Measurements from ENCODE around the gene SAMD3. TPM values are rescaled to one million over a fixed set of nuclear protein-coding genes. Genes with fewer than 3 reads are reported as not detected.
"Not testable (repeated sequence)": the region's sequence is repeated elsewhere in the genome, so short reads cannot be mapped to it uniquely, and the experiment has no call there.

The SAMD3 gene
- polyA plus RNA-seq (ENCODE audit: insufficient read length in 3 of 3), result under 1 TPM; 0.78 to 0.97 (median 0.96) TPM

- DNase-seq (ENCODE audit: low read depth in 3 of 3, low spot score in 2 of 3), result no peak
Measured at GRCh38 chr6:130222775-130223174, at the start of gene SAMD3. SAMD3 (minus strand) TSS chr6:130222951; CDS start chr6:130215273, 7,678 bp downstream.

- no peak for DNase-seq (ENCODE audit: low read depth in 3 of 3, low spot score in 2 of 3)
Measured at GRCh38 chr6:130269969-130270635, 47.4 kb upstream of the SAMD3 start.

DNA sequence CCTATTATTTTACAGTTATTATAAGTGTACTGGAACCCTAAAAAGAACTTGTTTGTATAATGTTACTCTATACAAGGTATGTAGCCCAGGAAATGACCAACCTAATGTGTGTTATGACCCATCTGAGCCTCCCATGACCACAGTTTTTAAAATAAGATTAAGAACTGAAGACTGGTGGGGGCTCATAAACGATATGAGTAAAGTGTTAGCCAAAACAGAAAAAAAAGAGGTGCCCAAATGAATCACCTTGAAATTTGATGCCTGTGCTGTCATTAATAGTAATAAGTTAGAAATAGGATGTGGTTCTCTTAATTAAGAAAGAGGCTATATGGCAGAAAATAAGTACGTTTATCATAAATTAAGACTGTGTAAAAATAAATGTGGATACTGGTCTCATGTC lies 42.8 kb upstream of the SAMD3 start:
- DNase-seq (ENCODE audit: low read depth in 3 of 3, low spot score in 2 of 3), result not testable (repeated sequence)

GRCh38 chr6:130262008-130262407 lies 39.3 kb upstream of the SAMD3 start:
- DNase-seq (ENCODE audit: low read depth in 3 of 3, low spot score in 2 of 3), result no peak

DNA sequence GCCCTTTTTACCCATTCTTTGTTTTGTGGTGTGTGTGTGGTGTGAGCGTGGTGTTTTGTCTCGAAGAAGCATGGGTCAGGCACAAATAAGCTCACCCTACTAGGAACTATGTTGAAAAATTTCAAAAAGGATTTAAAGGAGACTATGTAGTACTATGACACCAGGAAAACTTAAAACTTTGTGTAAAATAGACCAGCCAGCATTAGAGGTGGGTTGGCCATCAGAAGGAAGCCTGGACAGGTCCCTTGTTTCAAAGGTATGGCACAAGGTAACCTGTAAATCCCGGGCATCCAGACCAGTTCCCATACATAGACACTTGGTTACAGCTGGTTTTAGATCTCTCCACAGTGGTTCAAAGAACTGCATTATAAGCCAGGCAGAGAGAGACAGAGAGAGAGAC lies 38.8 kb upstream of the SAMD3 start:
- DNase-seq (ENCODE audit: low read depth in 3 of 3, low spot score in 2 of 3), result not testable (repeated sequence)

DNA sequence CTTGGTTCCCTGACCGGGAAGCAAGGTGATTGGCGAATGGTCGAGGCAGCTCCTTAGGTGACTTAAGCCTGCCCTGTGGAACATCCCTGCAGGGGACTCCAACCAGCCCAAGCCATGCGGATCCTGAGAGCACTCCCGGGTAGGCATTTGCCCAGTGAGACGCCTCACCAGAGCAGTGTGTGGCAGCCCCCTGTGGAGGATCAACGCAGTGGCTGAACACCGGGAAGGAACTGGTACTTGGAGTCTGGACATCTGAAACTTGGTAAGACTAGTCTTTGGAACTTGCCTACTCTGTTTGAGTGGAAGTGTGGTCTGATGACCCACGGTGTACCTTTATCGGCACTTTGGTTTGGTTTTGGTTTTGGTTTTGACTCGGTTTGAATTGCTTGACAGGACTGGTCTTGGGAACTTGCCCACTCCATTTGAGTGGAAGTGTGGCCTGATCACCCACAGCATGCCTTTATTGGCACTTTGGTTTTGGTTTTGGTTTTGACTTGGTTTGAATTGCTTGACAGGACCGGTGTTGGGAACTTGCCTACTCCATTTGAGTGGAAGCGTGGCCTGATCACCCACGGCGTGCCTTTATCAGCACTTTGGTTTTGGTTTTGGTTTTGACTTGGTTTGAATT lies 38.0 kb upstream of the SAMD3 start:
- DNase-seq (ENCODE audit: low read depth in 3 of 3, low spot score in 2 of 3), result not testable (repeated sequence)

GRCh38 chr6:130260050-130260462 lies 37.3 kb upstream of the SAMD3 start:
- DNase-seq (ENCODE audit: low read depth in 3 of 3, low spot score in 2 of 3), result not testable (repeated sequence)

GRCh38 chr6:130259557-130259956 lies 36.8 kb upstream of the SAMD3 start:
- no peak for DNase-seq (ENCODE audit: low read depth in 3 of 3, low spot score in 2 of 3)

DNA sequence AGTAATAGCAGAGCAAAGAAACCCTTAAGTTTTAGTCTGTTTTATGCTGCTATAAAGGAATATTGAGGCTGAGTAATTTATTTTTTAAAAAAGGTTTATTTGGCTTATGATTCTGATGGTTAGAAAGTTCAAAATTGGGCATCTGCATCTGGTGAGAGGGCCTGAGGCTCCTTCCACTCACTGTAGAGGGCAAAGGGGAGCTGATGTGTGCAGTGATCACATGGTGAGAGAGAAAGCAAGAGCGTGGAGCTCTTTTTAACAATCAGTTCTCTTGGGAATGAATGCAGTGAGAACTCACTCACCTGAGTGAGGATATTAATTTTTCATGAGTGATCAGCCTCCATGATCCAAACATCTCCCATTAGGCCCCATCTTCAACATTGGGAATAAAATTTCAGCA lies 36.4 kb upstream of the SAMD3 start:
- no peak for DNase-seq (ENCODE audit: low read depth in 3 of 3, low spot score in 2 of 3)

DNA sequence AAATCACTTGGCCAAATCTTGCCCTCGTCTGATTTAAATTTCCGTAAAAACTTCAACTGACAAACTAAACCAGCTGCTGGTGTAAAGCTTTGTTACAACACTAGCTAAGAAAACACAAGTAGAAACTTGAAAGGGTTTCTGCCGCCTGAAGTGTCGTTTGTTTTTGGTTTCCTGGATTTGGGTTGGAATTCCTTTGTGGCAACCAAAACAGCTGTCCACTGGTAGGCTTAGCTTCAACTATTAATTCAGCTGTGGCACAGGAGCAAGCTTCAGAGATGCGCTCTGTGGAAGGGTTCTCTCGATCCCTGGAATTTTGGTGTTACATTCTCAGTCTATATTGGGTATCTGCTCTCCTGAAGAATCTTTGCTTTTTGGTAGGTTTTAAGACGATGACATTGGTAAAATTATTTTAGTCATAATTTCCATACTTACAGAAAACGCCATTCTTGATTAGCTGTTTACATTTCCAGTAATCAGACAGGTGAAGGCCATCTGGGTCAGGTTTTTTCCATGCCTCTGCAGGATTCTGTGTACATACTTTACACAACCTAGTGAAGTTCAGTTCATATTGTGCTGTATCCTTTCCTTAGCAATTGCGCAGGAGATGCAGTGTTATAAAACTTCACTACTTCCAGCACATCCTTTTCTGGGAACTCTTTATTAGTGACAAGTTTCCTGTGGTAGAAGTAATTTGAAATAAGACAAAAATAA lies 29.9 kb upstream of the SAMD3 start:
- DNase-seq (ENCODE audit: low read depth in 3 of 3, low spot score in 2 of 3), result no peak

DNA sequence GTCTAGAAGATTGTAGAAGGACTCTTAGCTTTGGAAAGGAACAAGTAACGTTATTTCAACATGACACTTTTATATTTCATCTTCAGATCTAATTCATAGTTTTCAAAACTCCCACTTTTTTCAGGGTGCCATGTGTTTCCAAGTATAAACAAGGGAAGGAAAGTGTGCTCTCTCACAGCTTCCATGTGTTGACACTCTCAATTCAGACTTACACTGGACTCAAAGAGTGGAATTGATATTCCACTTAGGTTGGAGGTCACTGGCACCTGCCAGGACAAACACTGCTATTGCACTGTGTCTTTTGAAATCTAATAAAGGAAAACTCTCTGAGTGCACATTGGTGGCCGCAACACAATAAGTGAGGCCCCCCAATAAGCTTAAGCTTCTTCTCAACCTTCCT lies 22.5 kb upstream of the SAMD3 start:
- no peak for DNase-seq (ENCODE audit: low read depth in 3 of 3, low spot score in 2 of 3)

- DNase-seq (ENCODE audit: low read depth in 3 of 3, low spot score in 2 of 3), result no peak
Measured at GRCh38 chr6:130244728-130245127, 22.0 kb upstream of the SAMD3 start.

- DNase-seq (ENCODE audit: low read depth in 3 of 3, low spot score in 2 of 3), result no peak
Measured at GRCh38 chr6:130240232-130240631, 17.5 kb upstream of the SAMD3 start.

- no peak for DNase-seq (ENCODE audit: low read depth in 3 of 3, low spot score in 2 of 3)
Measured at GRCh38 chr6:130239755-130240154, 17.0 kb upstream of the SAMD3 start.

GRCh38 chr6:130233330-130233729 lies 10.6 kb upstream of the SAMD3 start:
- DNase-seq (ENCODE audit: low read depth in 3 of 3, low spot score in 2 of 3), result no peak

- not testable (repeated sequence) for DNase-seq (ENCODE audit: low read depth in 3 of 3, low spot score in 2 of 3)
Measured at GRCh38 chr6:130230531-130230930, 7.8 kb upstream of the SAMD3 start.

- DNase-seq (ENCODE audit: low read depth in 3 of 3, low spot score in 2 of 3), result no peak
Measured at GRCh38 chr6:130229645-130230044, 6.9 kb upstream of the SAMD3 start.

- DNase-seq (ENCODE audit: low read depth in 3 of 3, low spot score in 2 of 3), result no peak
Measured at GRCh38 chr6:130223508-130223907, 757 bp upstream of the SAMD3 start.

GRCh38 chr6:130218134-130218533 lies 4.6 kb downstream of the SAMD3 start:
- DNase-seq (ENCODE audit: low read depth in 3 of 3, low spot score in 2 of 3), result no peak

- no peak for DNase-seq (ENCODE audit: low read depth in 3 of 3, low spot score in 2 of 3)
Measured at GRCh38 chr6:130216620-130217019, 6.1 kb downstream of the SAMD3 start.

DNA sequence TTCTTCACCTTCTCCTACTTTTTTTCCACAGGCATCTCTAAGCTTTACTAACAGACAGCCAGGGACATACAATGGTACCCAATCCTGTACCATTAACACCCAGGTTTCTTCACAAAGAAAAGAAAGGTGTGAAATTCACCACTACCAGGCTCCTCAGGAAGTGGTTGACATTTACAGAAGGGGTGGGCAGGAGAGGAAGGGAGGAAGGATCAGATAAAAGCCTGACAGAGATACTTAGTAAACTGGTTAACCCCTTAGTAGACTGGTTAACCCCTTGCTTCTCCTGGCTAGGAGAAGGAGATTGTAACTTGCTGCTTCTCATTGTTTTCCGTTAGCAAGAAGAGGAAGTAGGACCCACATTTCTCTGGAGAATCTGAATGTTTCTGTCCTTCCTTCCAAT lies 7.2 kb downstream of the SAMD3 start:
- DNase-seq (ENCODE audit: low read depth in 3 of 3, low spot score in 2 of 3), result no peak

All from right renal cortex interstitium (tissue), 3 donors.